IMR-90 (cell line): Measurements from ENCODE around the gene NCF2. TPM values are rescaled to one million over a fixed set of nuclear protein-coding genes. Genes with fewer than 3 reads are reported as not detected.

Experiments
- ATAC-seq: fragments of 200-7000 bp; cut with Tn5 transposase; 2 replicates; pipeline ENCODE4 v1.9.1; 2020; ENCODE audit warnings: low read depth, mild to moderate bottlenecking, moderate library complexity
- BruUV-seq: library from RNA; stranded (reverse); fragments of 400-500 nt; replicated peaks from 2 replicates; lab custom pipeline; 2021; lab: Mats Ljungman, UMichigan
- CTCF ChIA-PET: fragments of 300-600 bp; formaldehyde crosslinking; extraction: SDS; loops from one replicate; lab custom pipeline; 2021; ENCODE audit warnings: antibody characterized with exemption; lab: Yijun Ruan, JAX
- POLR2A ChIA-PET: fragments of 300-600 bp; sonication (Branson Sonifier 250); formaldehyde crosslinking; loops from one replicate; lab custom pipeline; 2022; ENCODE audit warnings: antibody characterized with exemption; ENCODE audit not compliant: unreplicated experiment; lab: Charles Lee
- DNase-seq: peaks from one replicate; pipeline ENCODE4 v3.0.0; 2013
- H2AFZ ChIP-seq: replicated peaks from 2 replicates; pipeline ENCODE3; 2013; ENCODE audit warnings: low read length, mild to moderate bottlenecking; ENCODE audit not compliant: poor library complexity
- H2AK5ac ChIP-seq: 2 replicates; pipeline ENCODE4 v1.6.1; 2013; ENCODE audit warnings: low read depth, low read length, inconsistent platforms
- H2AK9ac ChIP-seq: replicated peaks from 2 replicates; pipeline ENCODE3; 2013; ENCODE audit warnings: mild to moderate bottlenecking, low read depth, low read length, moderate library complexity; ENCODE audit not compliant: poor library complexity
- H2BK120ac ChIP-seq: 2 replicates; pipeline ENCODE4 v1.6.1; 2013; ENCODE audit warnings: low read depth, low read length, inconsistent platforms
- H2BK15ac ChIP-seq: 3 replicates; pipeline ENCODE4 v1.6.1; 2013; ENCODE audit warnings: low read depth, low read length, inconsistent platforms
- H2BK20ac ChIP-seq: 2 replicates; pipeline ENCODE4 v1.6.1; 2013; ENCODE audit warnings: low read depth, mild to moderate bottlenecking, inconsistent platforms, low read length, moderate library complexity
- H2BK5ac ChIP-seq: 2 replicates; pipeline ENCODE4 v1.6.1; 2013; ENCODE audit warnings: mild to moderate bottlenecking, low read depth, low read length, inconsistent platforms; ENCODE audit not compliant: poor library complexity, severe bottlenecking
- H3K14ac ChIP-seq: replicated peaks from 2 replicates; pipeline ENCODE4 v1.6.1; 2013; ENCODE audit warnings: low read depth, low read length, inconsistent platforms
- H3K18ac ChIP-seq: 2 replicates; pipeline ENCODE4 v1.6.1; 2013; ENCODE audit warnings: low read depth, low read length, control low read depth
- H3K23ac ChIP-seq: 2 replicates; pipeline ENCODE4 v1.6.1; 2013; ENCODE audit warnings: low read depth, low read length, inconsistent platforms
- H3K27ac ChIP-seq: 2 replicates; pipeline ENCODE4 v1.5.1; 2013; ENCODE audit warnings: mild to moderate bottlenecking, control low read depth, low read length; ENCODE audit not compliant: insufficient read depth
- H3K27me3 ChIP-seq: 2 replicates; pipeline ENCODE4 v1.6.1; 2013; ENCODE audit warnings: low read length; ENCODE audit not compliant: control insufficient read depth, insufficient read depth
- H3K36me3 ChIP-seq: 2 replicates; pipeline ENCODE4 v1.6.1; 2013; ENCODE audit warnings: low read length, mixed read lengths; ENCODE audit not compliant: control insufficient read depth, insufficient read depth
- H3K4ac ChIP-seq: 2 replicates; pipeline ENCODE4 v1.6.1; 2013; ENCODE audit warnings: low read depth, low read length, inconsistent platforms
- H3K4me1 ChIP-seq: 2 replicates; pipeline ENCODE4 v1.6.1; 2013; ENCODE audit warnings: low read length, mixed read lengths; ENCODE audit not compliant: control insufficient read depth, insufficient read depth
- H3K4me2 ChIP-seq: 2 replicates; pipeline ENCODE4 v1.6.1; 2013; ENCODE audit warnings: low read depth, mild to moderate bottlenecking, control low read depth, low read length, moderate library complexity
- H3K4me3 ChIP-seq: 2 replicates; pipeline ENCODE4 v1.5.1; 2013; ENCODE audit warnings: low read depth, mild to moderate bottlenecking, control low read depth, low read length, moderate library complexity; ENCODE audit not compliant: insufficient read depth
- H3K56ac ChIP-seq: 2 replicates; pipeline ENCODE4 v1.6.1; 2013; ENCODE audit warnings: low read length, inconsistent platforms; ENCODE audit not compliant: insufficient read depth; ENCODE audit errors: extremely low read depth
- H3K79me1 ChIP-seq, 2 experiments: 2 replicates each; pipeline ENCODE4 v1.6.1; 2013; ENCODE audit warnings: low read length in 2 of 2, inconsistent platforms in 1 of 2, low read depth in 1 of 2
- H3K9ac ChIP-seq: 2 replicates; pipeline ENCODE4 v1.6.1; 2013; ENCODE audit warnings: low read depth, low read length, control low read depth
- H3K9me1 ChIP-seq: 2 replicates; pipeline ENCODE4 v1.6.1; 2013; ENCODE audit warnings: low read length, inconsistent platforms; ENCODE audit not compliant: insufficient read depth
- H3K9me3 ChIP-seq: 2 replicates; pipeline ENCODE4 v1.6.1; 2013; ENCODE audit warnings: low read length; ENCODE audit not compliant: control insufficient read depth, insufficient read depth
- H4K20me1 ChIP-seq: 2 replicates; pipeline ENCODE4 v1.6.1; 2013; ENCODE audit warnings: low read length, inconsistent platforms; ENCODE audit not compliant: insufficient read depth
- H4K5ac ChIP-seq: 2 replicates; pipeline ENCODE4 v1.6.1; 2013; ENCODE audit warnings: mild to moderate bottlenecking, low read depth, low read length, control low read depth
- H4K8ac ChIP-seq, 2 experiments: 2 replicates each; pipeline ENCODE4 v1.6.1; 2013; ENCODE audit warnings: low read depth in 2 of 2, low read length in 2 of 2, control low read depth in 1 of 2, inconsistent platforms in 1 of 2
- H4K91ac ChIP-seq: 2 replicates; pipeline ENCODE4 v1.6.1; 2013; ENCODE audit warnings: low read depth, low read length, inconsistent platforms; ENCODE audit not compliant: insufficient read depth
- CEBPB ChIP-seq: IDR thresholded peaks from 2 replicates; pipeline ENCODE4 v1.6.1; 2012; ENCODE audit warnings: low read depth, low read length, improper control_type of control experiment
- NFE2L2 ChIP-seq: fragments of 150-350 bp; IDR thresholded peaks from 2 replicates; pipeline ENCODE4 v1.6.1; 2016; ENCODE audit warnings: low read depth, mild to moderate bottlenecking, low read length
- RCOR1 ChIP-seq: IDR thresholded peaks from 2 replicates; pipeline ENCODE4 v1.6.1; 2012; ENCODE audit warnings: mild to moderate bottlenecking, low read length, improper control_type of control experiment; ENCODE audit not compliant: insufficient replicate concordance
- SMC3 ChIP-seq: fragments of 150-350 bp; IDR thresholded peaks from 2 replicates; pipeline ENCODE4 v1.6.1; 2016; ENCODE audit warnings: low read depth, mild to moderate bottlenecking, antibody characterized with exemption, low read length, moderate library complexity
- WGBS, 2 experiments: methylation state at CpG; one replicate each; pipeline versions ENCODE4 v1.1.5 to v1.1.7; 2013; ENCODE audit warnings: missing lambda C conversion rate in 2 of 2; ENCODE audit not compliant: insufficient read length in 1 of 2; ENCODE audit errors: extremely low coverage in 2 of 2; 5-methylcytosine and 5-hydroxymethylcytosine counted together
- dilution Hi-C: fragments of 300-500 bp; cut with HindIII; formaldehyde crosslinking; loops from one replicate; pipeline ENCODE4 v1.14.3; 2018; ENCODE audit warnings: low sequenced_read_pairs; ENCODE audit not compliant: unreplicated experiment
- in situ Hi-C: fragments of 300-500 bp; cut with MboI; formaldehyde crosslinking; loops from 3 replicates; pipeline ENCODE4 v1.14.3; 2019; ENCODE audit warnings: low sequenced_read_pairs, inconsistent platforms, mixed read lengths
- intact Hi-C: fragments of 100-400 bp; cut with micrococcal nuclease; formaldehyde crosslinking; loops from 2 replicates; pipeline ENCODE4 v1.10.0; 2022
- polyA plus RNA-seq, 3 experiments: library from polyadenylated mRNA; depleted of rRNA; stranded (reverse); fragments of >200 nt; gene quantifications; 2 replicates each; pipeline ENCODE4 v1.2.3, GENCODE V29; 2012; ENCODE audit warnings: low replicate concordance in 1 of 3
- total RNA-seq: library from RNA; depleted of rRNA; stranded (reverse); fragments of >200 nt; gene quantifications from 2 replicates; pipeline ENCODE4 v1.2.3, GENCODE V29; 2012
- TF ChIP-seq, protein P1 (sequence below): fragments of 150-350 bp; IDR thresholded peaks from 2 replicates; pipeline ENCODE4 v1.6.1; 2016; ENCODE audit warnings: low read depth, mild to moderate bottlenecking, low read length, moderate library complexity, borderline replicate concordance

NCF2 gene
- total and polyA plus RNA-seq, 2 of the 4 experiments (the other 2 are of a cell fraction), result 3.2 to 4.2 TPM

DNA sequence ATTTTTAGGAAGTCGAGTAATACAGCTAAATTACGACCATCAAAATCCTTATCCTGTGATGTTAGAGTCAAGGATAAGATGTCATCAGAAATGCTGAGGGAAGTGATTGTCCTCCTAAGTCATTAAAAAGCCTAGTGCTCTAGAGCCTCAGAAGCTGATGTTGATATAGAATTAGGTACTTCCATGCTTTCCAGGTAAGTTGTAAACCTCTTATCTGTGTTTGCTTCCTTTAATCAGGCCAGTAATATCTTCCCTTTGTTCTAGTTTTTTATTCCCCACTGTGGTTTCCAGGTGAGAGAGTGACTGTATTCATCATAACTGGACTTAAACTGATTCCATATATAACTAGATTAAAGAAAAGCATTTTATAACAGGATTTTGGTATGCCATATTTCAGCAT lies 73.5 kb downstream of the NCF2 start:
- no peak overlapping the region for H3K18ac ChIP-seq
- no peak overlapping the region for H3K56ac ChIP-seq
- H4K91ac ChIP-seq, result no peak overlapping the region
- H3K27ac ChIP-seq, result no peak overlapping the region
- intact Hi-C loops, result loop anchor here (5.0 kb wide), 2 partner anchors 36 to 44 kb away; partner anchors contain the start of gene SMG7
- TF ChIP-seq RCOR1 (no peak), CEBPB (no peak), SMC3 (no peak), NFE2L2 (no peak)
- TF ChIP-seq, protein P1, sequence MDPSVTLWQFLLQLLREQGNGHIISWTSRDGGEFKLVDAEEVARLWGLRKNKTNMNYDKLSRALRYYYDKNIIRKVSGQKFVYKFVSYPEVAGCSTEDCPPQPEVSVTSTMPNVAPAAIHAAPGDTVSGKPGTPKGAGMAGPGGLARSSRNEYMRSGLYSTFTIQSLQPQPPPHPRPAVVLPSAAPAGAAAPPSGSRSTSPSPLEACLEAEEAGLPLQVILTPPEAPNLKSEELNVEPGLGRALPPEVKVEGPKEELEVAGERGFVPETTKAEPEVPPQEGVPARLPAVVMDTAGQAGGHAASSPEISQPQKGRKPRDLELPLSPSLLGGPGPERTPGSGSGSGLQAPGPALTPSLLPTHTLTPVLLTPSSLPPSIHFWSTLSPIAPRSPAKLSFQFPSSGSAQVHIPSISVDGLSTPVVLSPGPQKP, result no peak
- H3K27me3 ChIP-seq, result no peaks in the 10 kb centered on the region
- H3K4ac ChIP-seq, result no peak overlapping the region
- POLR2A ChIA-PET, result no interaction called here
- no peak overlapping the region for H2AFZ ChIP-seq
- no peaks in the 10 kb centered on the region for H3K9me3 ChIP-seq
- in situ Hi-C loops, result no loop called here
- ATAC-seq (no peak), DNase-seq (no peak)
- no peak overlapping the region for H2AK9ac ChIP-seq
- H3K9me1 ChIP-seq, result peaks cover 5% of the 10 kb centered on the region
- no peak overlapping the region for H2AK5ac ChIP-seq
- no peak overlapping the region for H3K23ac ChIP-seq
- no peak overlapping the region for H3K4me3 ChIP-seq
- WGBS, 2 experiments, result no CpG with 5 or more reads among the region's 2 CpGs
- no peak overlapping the region for H4K8ac ChIP-seq
- H3K9ac ChIP-seq, result no peak overlapping the region
- no peak overlapping the region for H2BK120ac ChIP-seq
- H2BK20ac ChIP-seq, result no peak overlapping the region
- no peak overlapping the region for H2BK15ac ChIP-seq
- dilution Hi-C loops, result no loop called here
- CTCF ChIA-PET, result no interaction called here
- no peak overlapping the region for H3K14ac ChIP-seq
- H3K4me1 ChIP-seq, result peaks cover 4% of the 10 kb centered on the region; the same call in 1 of the 2 replicates
- H4K5ac ChIP-seq, result no peak overlapping the region
- H3K36me3 ChIP-seq, result peaks cover 9% of the 10 kb centered on the region
- H2BK5ac ChIP-seq, result no peak overlapping the region
- no TSS peak for BruUV-seq
- no peak overlapping the region for H3K4me2 ChIP-seq
- H4K20me1 ChIP-seq, result peaks cover 6% of the 10 kb centered on the region
- peaks cover 16 to 39% of the 10 kb centered on the region in 2 experiments for H3K79me1 ChIP-seq
